Right atrium auricular region (tissue), 2 donors: Measurements from ENCODE around the gene HIKESHI. TPM values are rescaled to one million over a fixed set of nuclear protein-coding genes. Genes with fewer than 3 reads are reported as not detected.

Experiments used
- DNase-seq: peaks from one replicate; pipeline ENCODE4 v3.0.0-alpha.2; 2019; ENCODE audit warnings: low spot score
- H3K27ac ChIP-seq, 2 donors: fragments of 200-600 bp; sonication (generic); 1 replicate in 1 of 2; 2 replicates in 1 of 2; pipeline ENCODE4 v1.5.1; 2016 to 2019
- H3K27me3 ChIP-seq, 2 donors: fragments of 200-600 bp; sonication (generic); one replicate each; pipeline versions ENCODE4 v1.5.1 to v1.6.0; 2017 to 2019
- H3K36me3 ChIP-seq: fragments of 200-600 bp; sonication (generic); one replicate; pipeline ENCODE4 v1.5.1; 2016
- H3K4me1 ChIP-seq, 2 donors: fragments of 200-600 bp; sonication (generic); one replicate each; pipeline versions ENCODE4 v1.5.1 to v1.6.0; 2017 to 2019
- H3K4me3 ChIP-seq, 2 donors: fragments of 200-600 bp; sonication (generic); 1 replicate in 1 of 2; 2 replicates in 1 of 2; pipeline ENCODE4 v1.5.1; 2017 to 2019; ENCODE audit warnings: mild to moderate bottlenecking in 1 of 2, moderate library complexity in 1 of 2
- H3K9me3 ChIP-seq, 2 donors: fragments of 200-600 bp; sonication (generic); one replicate each; pipeline ENCODE4 v1.5.1; 2019
- total RNA-seq, 2 donors: library from RNA; depleted of rRNA; stranded (reverse); fragments of >200 nt; gene quantifications; one replicate each; pipeline ENCODE4 v1.1.0, GENCODE V29; 2016
- TF ChIP-seq, protein P1 (sequence below), 2 donors: fragments of 200-600 bp; sonication (generic); IDR thresholded peaks; one replicate each; pipeline ENCODE4 v1.5.1; 2019; ENCODE audit warnings: antibody characterized with exemption in 2 of 2

HIKESHI gene
- 10 to 100 TPM; 33.9 to 49.8 TPM for total RNA-seq

- peak within 1 kb of the TSS; percentile 66 to 88 for H3K4me3 ChIP-seq
- H3K27ac ChIP-seq, result peak within 1 kb of the TSS; percentile 85 to 91
- TF ChIP-seq, protein P1, sequence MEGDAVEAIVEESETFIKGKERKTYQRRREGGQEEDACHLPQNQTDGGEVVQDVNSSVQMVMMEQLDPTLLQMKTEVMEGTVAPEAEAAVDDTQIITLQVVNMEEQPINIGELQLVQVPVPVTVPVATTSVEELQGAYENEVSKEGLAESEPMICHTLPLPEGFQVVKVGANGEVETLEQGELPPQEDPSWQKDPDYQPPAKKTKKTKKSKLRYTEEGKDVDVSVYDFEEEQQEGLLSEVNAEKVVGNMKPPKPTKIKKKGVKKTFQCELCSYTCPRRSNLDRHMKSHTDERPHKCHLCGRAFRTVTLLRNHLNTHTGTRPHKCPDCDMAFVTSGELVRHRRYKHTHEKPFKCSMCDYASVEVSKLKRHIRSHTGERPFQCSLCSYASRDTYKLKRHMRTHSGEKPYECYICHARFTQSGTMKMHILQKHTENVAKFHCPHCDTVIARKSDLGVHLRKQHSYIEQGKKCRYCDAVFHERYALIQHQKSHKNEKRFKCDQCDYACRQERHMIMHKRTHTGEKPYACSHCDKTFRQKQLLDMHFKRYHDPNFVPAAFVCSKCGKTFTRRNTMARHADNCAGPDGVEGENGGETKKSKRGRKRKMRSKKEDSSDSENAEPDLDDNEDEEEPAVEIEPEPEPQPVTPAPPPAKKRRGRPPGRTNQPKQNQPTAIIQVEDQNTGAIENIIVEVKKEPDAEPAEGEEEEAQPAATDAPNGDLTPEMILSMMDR (IDR thresholded peaks at IDR 0.05), result no peak
- H3K4me1 ChIP-seq, result peaks cover 0 to 13% of the 10 kb centered on the region in 2 donors
- no peaks in the 10 kb centered on the region for H3K36me3 ChIP-seq
- H3K9me3 ChIP-seq, result no peaks in the 10 kb centered on the region
- H3K27me3 ChIP-seq, result no peaks in the 10 kb centered on the region
- peak; percentile 100 for DNase-seq
Measured at GRCh38 chr11:86302092-86302793, at the start of gene HIKESHI. HIKESHI (plus strand) TSS chr11:86302240; CDS start chr11:86302449, 209 bp downstream.

- no peak overlapping the region for H3K27ac ChIP-seq
- DNase-seq, result no peak
- H3K9me3 ChIP-seq, result no peaks in the 10 kb centered on the region
- H3K27me3 ChIP-seq, result no peaks in the 10 kb centered on the region
- no peak overlapping the region for H3K4me3 ChIP-seq
- peaks cover 7% of the 10 kb centered on the region for H3K36me3 ChIP-seq
- H3K4me1 ChIP-seq, result no peaks in the 10 kb centered on the region
- TF ChIP-seq, protein P1 (IDR thresholded peaks at IDR 0.05), result no peak
Measured at GRCh38 chr11:86255896-86256295, 46.1 kb upstream of the HIKESHI start.

DNA sequence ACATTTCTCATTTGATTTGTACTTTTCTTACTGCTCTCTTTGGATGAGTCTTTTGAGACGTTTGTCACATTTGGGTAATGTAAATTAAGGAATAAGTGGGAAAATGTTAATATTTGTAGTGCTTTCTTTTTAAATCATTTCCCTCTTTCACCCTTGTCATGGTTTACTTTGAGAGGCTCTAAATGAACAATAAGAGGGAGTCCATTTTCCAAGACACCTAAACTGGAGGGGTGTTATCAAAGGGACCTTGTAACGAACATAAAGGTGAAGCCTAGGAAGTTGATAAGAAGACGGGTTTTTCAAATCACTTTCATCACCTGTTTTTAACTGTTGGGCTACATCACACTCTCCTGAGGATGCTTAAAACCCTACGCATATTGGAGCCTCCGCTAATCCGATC is 45.4 kb upstream of the HIKESHI start:
- H3K4me1 ChIP-seq, result no peaks in the 10 kb centered on the region

GRCh38 chr11:86257446-86257845 is 44.6 kb upstream of the HIKESHI start:
- Histone ChIP-seq H3K4me3 (no peak overlapping the region), H3K27ac (no peak overlapping the region), H3K4me1 (no peaks in the 10 kb centered on the region), H3K27me3 (no peaks in the 10 kb centered on the region), H3K36me3 (peaks cover 17% of the 10 kb centered on the region), H3K9me3 (no peaks in the 10 kb centered on the region)
- no peak for DNase-seq
- TF ChIP-seq, protein P1 (IDR thresholded peaks at IDR 0.05), result no peak

More for the DNA sequence above, 45.4 kb upstream of the HIKESHI start:
- Histone ChIP-seq H3K9me3 (no peaks in the 10 kb centered on the region), H3K36me3 (peaks cover 11% of the 10 kb centered on the region), H3K4me3 (no peak overlapping the region), H3K27ac (no peak overlapping the region), H3K27me3 (no peaks in the 10 kb centered on the region)
- TF ChIP-seq, protein P1 (IDR thresholded peaks at IDR 0.05), result no peak
- no peak for DNase-seq

- DNase-seq, result no peak
- H3K4me3 ChIP-seq, result no peak overlapping the region
- H3K27me3 ChIP-seq, result no peaks in the 10 kb centered on the region
- peaks cover 17% of the 10 kb centered on the region for H3K36me3 ChIP-seq
- TF ChIP-seq, protein P1 (IDR thresholded peaks at IDR 0.05), result no peak
- H3K27ac ChIP-seq, result no peak overlapping the region
- H3K9me3 ChIP-seq, result no peaks in the 10 kb centered on the region
- H3K4me1 ChIP-seq, result no peaks in the 10 kb centered on the region
Measured at GRCh38 chr11:86259730-86260129, 42.3 kb upstream of the HIKESHI start.

GRCh38 chr11:86261328-86261727 is 40.7 kb upstream of the HIKESHI start:
- Histone ChIP-seq H3K4me1 (no peaks in the 10 kb centered on the region), H3K27ac (no peak overlapping the region), H3K9me3 (no peaks in the 10 kb centered on the region), H3K36me3 (peaks cover 21% of the 10 kb centered on the region), H3K4me3 (no peak overlapping the region), H3K27me3 (no peaks in the 10 kb centered on the region)
- TF ChIP-seq, protein P1 (IDR thresholded peaks at IDR 0.05), result no peak
- no peak for DNase-seq
